ENCODE data around the gene COL6A2. TPM values are rescaled to one million over a fixed set of nuclear protein-coding genes. Genes with fewer than 3 reads are reported as not detected.

The COL6A2 gene
- total and polyA plus RNA-seq, 2 of the 13 experiments (the other 11 are each of a cell fraction or from before 2014, with no cell fraction given) = 0.07 to 0.41 TPM

DNA sequence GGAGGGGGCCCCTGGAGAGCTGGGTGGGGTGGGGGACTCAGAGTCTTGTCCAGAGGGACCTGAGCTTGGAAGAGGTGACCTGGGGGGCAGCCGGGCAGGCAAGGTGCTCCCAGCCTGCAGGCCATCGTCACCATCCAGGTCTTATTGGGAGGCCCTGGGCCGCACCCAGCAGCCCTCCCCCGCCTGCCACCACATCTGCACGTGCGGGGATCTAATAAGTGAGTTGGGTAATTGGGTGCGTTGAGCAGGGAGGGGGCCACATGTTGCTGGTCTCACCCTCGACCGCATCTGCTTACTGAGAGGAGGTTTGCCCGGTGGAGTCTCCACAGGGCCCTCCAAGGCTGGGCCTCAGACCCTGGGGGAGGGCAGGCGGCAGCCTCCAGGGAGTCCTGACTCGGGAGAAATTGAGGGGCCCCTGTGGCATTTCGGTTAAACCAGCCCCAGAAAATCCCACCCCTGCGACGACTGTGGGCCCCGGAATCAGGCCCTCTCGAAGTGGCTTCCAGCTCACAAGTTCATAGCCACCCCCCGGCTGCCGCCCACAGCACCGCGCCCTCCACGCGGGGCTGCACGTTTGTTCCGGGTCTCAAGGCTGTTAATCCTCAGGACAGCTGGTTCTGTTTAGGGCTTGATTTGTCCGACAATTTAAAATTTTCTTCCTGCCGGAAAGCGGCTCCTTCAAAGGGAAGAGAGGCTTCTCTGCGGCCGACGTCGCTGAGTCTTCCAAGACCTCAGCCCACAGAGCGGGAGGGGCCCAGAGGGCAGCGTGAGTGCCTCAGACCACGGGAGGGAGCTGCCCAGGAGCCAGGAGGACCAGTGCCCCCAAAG lies 14.7 kb upstream of the COL6A2 start:
- BruUV-seq (replicated peaks) = no TSS peak
- Histone ChIP-seq H3K36me3 (replicated peaks in 1 of 2; ENCODE audit: control insufficient read depth in 1 of 2, insufficient read depth in 2 of 2, low read length in 2 of 2) (no peaks in the 10 kb centered on the region), H3K4me1 (ENCODE audit: insufficient read depth, low read length) (peaks cover 11% of the 10 kb centered on the region; the same call in 1 of the 2 replicates), H3K4me2 (ENCODE audit: low read depth, low read length) (no peak overlapping the region), H3K4me3 (replicated peaks in 1 of 3; ENCODE audit: insufficient read depth in 1 of 3, low read depth in 2 of 3, low read length in 3 of 3) (no peak overlapping the region), H3K9ac (ENCODE audit: insufficient read depth, low read depth, low read length) (no peak overlapping the region), H4K20me1 (ENCODE audit: insufficient read depth, low read length) (no peaks in the 10 kb centered on the region), H3K27ac (ENCODE audit: extremely low read length, insufficient read depth, low read length) (no peak overlapping the region), H3K27me3 (ENCODE audit: control insufficient read depth in 1 of 2, insufficient read depth in 2 of 2, low read length in 2 of 2) (peaks cover 20 to 52% of the 10 kb centered on the region in 2 experiments; a peak in 4 of 5 replicates), H3K79me2 (ENCODE audit: insufficient read depth, low read length) (no peaks in the 10 kb centered on the region), H2AFZ (ENCODE audit: low read length) (no peak overlapping the region), H3K9me3 (ENCODE audit: low read length) (no peaks in the 10 kb centered on the region)
- ChIA-PET CTCF (ENCODE audit: low intra/inter-chr PET ratio, low total read pairs) (no interaction called here), POLR2A (no interaction called here)
- ATAC-seq (no peak), FAIRE-seq (no peak), DNase-seq (ENCODE audit: low spot score) (no peak)
- in situ Hi-C loops (cut with HindIII; ENCODE audit: extremely low pct_ligation_motif_present, low pct_unique_long_range_greater_than_20kb) (no loop called here), intact Hi-C loops (cut with micrococcal nuclease; ENCODE audit: unreplicated experiment) (no loop called here)
- 58% methylated on average over 15 of the region's 35 CpGs for WGBS (ENCODE audit: low lambda C conversion rate)
- no peak for TF ChIP-seq THAP11 (CRISPR knock-in tag; IDR thresholded peaks at IDR 0.05)
- TF ChIP-seq SMAD3 (CRISPR knock-in tag; IDR thresholded peaks at IDR 0.05) = no peak
- no peak for TF ChIP-seq ZNF264 (CRISPR knock-in tag; IDR thresholded peaks at IDR 0.05)
- TF ChIP-seq, protein P1, sequence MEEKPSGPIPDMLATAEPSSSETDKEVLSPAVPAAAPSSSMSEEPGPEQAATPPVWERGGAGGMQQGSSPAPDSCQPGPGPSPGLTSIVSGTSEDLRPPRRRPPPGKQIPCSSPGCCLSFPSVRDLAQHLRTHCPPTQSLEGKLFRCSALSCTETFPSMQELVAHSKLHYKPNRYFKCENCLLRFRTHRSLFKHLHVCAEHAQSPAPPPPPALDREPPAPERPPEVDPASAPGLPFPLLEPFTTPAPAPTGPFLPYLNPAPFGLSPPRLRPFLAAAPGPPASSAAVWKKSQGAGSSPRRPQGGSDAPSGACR (CRISPR knock-in tag; IDR thresholded peaks at IDR 0.05) = no peak
- TF ChIP-seq, protein P2, sequence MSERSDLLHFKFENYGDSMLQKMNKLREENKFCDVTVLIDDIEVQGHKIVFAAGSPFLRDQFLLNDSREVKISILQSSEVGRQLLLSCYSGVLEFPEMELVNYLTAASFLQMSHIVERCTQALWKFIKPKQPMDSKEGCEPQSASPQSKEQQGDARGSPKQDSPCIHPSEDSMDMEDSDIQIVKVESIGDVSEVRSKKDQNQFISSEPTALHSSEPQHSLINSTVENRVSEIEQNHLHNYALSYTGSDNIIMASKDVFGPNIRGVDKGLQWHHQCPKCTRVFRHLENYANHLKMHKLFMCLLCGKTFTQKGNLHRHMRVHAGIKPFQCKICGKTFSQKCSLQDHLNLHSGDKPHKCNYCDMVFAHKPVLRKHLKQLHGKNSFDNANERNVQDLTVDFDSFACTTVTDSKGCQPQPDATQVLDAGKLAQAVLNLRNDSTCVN (CRISPR knock-in tag; IDR thresholded peaks at IDR 0.05; ENCODE audit: borderline replicate concordance) = no peak
- TF ChIP-seq GTF3A (CRISPR knock-in tag; conservative IDR thresholded peaks at IDR 0.05) = no peak
- no peak for TF ChIP-seq HNF4G (IDR thresholded peaks at IDR 0.05; ENCODE audit: borderline replicate concordance, low read depth, low read length)
- TF ChIP-seq HNF4G (CRISPR knock-in tag; IDR thresholded peaks at IDR 0.05; ENCODE audit: borderline replicate concordance, low read depth) = no peak
- TF ChIP-seq TBX2 (CRISPR knock-in tag; IDR thresholded peaks at IDR 0.05; ENCODE audit: borderline replicate concordance) = no peak
- TF ChIP-seq TCF7L2 (IDR thresholded peaks at IDR 0.05; ENCODE audit: low read depth, low read length) = no peak
- no peak for TF ChIP-seq ZNF232 (CRISPR knock-in tag; IDR thresholded peaks at IDR 0.05; ENCODE audit: borderline replicate concordance)
- TF ChIP-seq PAX8 (CRISPR knock-in tag; IDR thresholded peaks at IDR 0.05; ENCODE audit: borderline replicate concordance) = no peak
- TF ChIP-seq RCOR2 (CRISPR knock-in tag; IDR thresholded peaks at IDR 0.05) = no peak
- TF ChIP-seq, protein P3, sequence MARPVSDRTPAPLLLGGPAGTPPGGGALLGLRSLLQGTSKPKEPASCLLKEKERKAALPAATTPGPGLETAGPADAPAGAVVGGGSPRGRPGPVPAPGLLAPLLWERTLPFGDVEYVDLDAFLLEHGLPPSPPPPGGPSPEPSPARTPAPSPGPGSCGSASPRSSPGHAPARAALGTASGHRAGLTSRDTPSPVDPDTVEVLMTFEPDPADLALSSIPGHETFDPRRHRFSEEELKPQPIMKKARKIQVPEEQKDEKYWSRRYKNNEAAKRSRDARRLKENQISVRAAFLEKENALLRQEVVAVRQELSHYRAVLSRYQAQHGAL (CRISPR knock-in tag; IDR thresholded peaks at IDR 0.05; ENCODE audit: not compliant biosample characterization) = no peak
- TF ChIP-seq, protein P4, sequence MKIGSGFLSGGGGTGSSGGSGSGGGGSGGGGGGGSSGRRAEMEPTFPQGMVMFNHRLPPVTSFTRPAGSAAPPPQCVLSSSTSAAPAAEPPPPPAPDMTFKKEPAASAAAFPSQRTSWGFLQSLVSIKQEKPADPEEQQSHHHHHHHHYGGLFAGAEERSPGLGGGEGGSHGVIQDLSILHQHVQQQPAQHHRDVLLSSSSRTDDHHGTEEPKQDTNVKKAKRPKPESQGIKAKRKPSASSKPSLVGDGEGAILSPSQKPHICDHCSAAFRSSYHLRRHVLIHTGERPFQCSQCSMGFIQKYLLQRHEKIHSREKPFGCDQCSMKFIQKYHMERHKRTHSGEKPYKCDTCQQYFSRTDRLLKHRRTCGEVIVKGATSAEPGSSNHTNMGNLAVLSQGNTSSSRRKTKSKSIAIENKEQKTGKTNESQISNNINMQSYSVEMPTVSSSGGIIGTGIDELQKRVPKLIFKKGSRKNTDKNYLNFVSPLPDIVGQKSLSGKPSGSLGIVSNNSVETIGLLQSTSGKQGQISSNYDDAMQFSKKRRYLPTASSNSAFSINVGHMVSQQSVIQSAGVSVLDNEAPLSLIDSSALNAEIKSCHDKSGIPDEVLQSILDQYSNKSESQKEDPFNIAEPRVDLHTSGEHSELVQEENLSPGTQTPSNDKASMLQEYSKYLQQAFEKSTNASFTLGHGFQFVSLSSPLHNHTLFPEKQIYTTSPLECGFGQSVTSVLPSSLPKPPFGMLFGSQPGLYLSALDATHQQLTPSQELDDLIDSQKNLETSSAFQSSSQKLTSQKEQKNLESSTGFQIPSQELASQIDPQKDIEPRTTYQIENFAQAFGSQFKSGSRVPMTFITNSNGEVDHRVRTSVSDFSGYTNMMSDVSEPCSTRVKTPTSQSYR (CRISPR knock-in tag; IDR thresholded peaks at IDR 0.05; ENCODE audit: borderline replicate concordance) = no peak
- TF ChIP-seq ZNF703 (CRISPR knock-in tag; IDR thresholded peaks at IDR 0.05; ENCODE audit: borderline replicate concordance) = no peak
- no peak for TF ChIP-seq MATR3 (CRISPR knock-in tag; IDR thresholded peaks at IDR 0.05)
